RPMI7951 (cell line): ENCODE data around the gene NUSAP1. TPM values are rescaled to one million over a fixed set of nuclear protein-coding genes. Genes with fewer than 3 reads are reported as not detected.
"Not testable (repeated sequence)": the region's sequence is repeated elsewhere in the genome, so short reads cannot be mapped to it uniquely, and the experiment has no call there.

ENCODE experiments used
- DNase-seq: peaks from one replicate; pipeline ENCODE4 v3.0.0-alpha.2; 2012; ENCODE audit warnings: low read depth
- total RNA-seq: library from RNA; depleted of rRNA; stranded (reverse); fragments of >200 nt; shearing (Covaris generic); gene quantifications from 2 replicates; pipeline ENCODE4 v1.2.3, GENCODE V29; 2014; rRNA removed

NUSAP1 gene
- total RNA-seq, 1 experiment from 2014 or later, result 426 TPM

GRCh38 chr15:41411031-41411430, 78.3 kb downstream of the NUSAP1 start:
- DNase-seq, result no peak

DNA sequence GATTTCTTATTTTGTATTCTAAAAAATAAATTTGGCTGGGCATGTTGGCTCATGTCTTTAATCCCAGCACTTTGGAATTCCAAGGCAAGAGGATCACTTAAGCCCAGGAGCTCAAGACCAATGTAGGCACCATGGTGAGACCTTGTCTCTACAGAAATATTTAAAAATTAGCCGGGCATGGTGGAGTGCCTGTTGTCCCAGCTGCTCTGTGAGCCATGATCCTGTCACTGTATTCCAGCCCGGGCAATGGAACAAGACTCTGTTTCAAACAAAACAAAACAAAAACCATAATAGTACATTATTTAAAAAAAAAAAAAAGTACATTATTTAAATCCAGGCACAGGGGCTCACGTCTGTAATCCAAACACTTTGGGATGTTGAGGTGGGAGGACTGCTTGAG, 78.8 kb downstream of the NUSAP1 start:
- no peak for DNase-seq

DNA sequence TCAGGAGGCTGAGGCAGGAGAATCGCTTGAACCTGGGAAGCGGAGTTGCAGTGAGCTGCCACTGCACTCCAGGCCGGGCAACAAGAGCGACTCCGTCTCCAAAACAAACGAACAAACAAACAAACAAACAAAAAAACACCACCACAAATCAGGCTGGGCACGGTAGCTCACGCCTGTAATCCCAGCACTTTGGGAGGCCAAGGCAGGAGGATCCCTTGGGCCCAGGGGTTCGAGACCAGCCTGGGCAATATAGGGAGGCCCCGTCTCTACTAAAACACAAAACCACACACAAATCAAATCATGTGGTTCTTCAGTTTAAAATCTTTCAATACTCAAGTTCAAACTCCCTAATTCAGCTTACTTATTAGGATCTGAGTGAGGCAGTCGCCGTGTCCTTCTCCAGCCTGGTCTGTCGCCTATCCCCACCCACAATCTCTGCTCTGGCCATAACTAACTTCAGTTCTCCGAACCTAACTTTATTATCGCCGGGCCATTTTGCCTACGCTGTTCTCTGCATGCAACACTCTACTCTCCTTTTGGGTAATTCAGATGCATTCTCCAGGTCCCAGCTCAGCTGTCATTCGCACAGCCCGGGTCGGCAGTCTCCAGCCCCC, 83.6 kb downstream of the NUSAP1 start:
- no peak for DNase-seq

DNA sequence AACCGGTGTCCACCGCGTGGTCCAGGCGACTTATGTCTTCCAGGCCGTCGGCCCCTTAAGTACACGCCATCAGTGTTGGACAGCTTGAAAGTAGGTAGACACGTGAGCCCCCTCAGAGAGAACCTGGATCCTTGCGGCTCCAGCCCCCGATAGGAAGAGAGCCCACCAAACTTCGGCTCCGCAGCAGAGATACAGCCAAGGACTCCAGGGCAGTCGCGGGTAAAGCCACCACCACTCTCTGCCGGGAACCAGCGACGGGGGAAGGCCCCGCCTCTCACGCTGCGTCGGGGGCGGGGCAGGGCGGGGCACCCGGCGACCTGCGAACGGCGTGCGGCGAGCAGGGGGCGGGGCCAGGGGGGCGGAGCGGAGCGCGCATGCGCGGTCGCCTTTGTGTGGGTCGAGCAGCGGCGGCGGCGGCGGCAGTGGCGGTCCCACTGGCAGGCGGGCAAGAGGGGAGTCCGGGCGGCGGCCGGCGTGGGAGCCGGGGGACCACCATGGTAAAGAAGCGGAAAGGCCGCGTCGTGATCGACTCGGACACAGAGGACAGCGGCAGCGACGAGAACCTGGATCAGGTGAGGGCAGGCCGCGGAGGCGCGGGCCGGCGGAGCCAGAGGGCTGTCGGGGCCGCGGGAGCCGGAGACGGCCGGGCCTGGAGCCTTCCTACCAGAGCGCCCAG, 84.2 kb downstream of the NUSAP1 start, which contains the start of gene RTF1:
Gene RTF1, plus strand, starts transcription at position 354 of the 676 bp plus-strand sequence. Its CDS starts 21 bp downstream, at position 375.
- DNase-seq, result peak; percentile 86

GRCh38 chr15:41417418-41418195, 84.9 kb downstream of the NUSAP1 start:
- peak; percentile 43 for DNase-seq

- no peak for DNase-seq
These were observed 91.4 kb downstream of the NUSAP1 start for GRCh38 chr15:41423979-41424659.

GRCh38 chr15:41424809-41425208, 92.1 kb downstream of the NUSAP1 start:
- DNase-seq, result no peak

- DNase-seq, result not testable (repeated sequence)
These were observed 93.2 kb downstream of the NUSAP1 start for GRCh38 chr15:41425907-41426306.

DNA sequence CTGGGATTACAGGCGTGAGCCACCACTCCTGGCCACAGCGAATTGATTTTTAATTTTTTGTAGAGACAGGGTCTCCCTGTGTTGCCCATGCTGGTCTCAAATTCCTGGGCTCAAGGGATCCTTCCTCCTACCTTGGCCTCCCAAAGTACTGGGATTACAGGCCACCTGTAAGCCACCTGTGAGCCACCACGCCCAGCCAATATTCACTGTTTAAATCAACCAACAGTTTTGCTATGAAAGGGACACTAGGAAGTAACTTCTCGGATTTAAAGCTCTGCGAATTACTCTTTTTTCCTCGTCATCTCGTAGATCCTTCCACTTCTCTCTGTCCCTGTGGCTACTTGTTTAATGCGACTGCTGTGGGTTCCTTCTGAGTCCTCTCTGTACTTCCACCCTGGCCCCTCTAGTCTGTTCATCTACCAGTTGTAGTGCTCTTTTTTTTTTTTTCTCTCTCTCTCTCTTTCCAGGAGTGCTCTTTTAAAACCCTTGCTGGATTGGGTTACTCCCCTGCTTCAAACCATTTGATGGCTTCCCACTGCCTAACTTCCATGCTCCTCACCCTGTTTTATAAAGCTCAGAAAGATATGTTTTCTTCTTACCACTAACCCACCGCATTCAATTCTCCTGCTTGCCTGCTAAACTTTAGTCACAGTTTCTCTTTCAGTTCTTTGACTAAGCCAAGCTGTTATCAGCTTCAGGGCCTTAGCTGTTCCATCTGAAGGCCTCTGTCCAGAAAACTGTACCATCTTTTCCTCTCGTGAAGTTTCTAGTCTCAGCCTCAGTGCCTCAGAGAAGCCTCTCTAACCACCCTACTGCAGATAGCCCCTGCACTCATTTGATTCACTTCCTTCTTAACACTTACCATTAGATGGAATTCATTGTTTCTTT, 96.6 kb downstream of the NUSAP1 start:
- no peak for DNase-seq

Other genes starting within 250 kb of the NUSAP1 start
- gene INO80, start 216.6 kb upstream of the NUSAP1 start, total RNA-seq, result 11.7 and 14.2 TPM in 2 replicates
- gene EXD1, start 102.1 kb upstream of the NUSAP1 start, total RNA-seq, result not detected in 2 replicates
- 87.7 and 92.7 TPM in 2 replicates for gene CHP1, start 101.6 kb upstream of the NUSAP1 start, total RNA-seq
- 64.2 and 92.3 TPM in 2 replicates for gene OIP5, start 290 bp upstream of the NUSAP1 start, total RNA-seq
- 27.4 and 28.9 TPM in 2 replicates for gene NDUFAF1, start 69.6 kb downstream of the NUSAP1 start, total RNA-seq
- gene RTF1, start 84.2 kb downstream of the NUSAP1 start, total RNA-seq, result 24.1 and 25.1 TPM in 2 replicates
- gene ITPKA, start 161.0 kb downstream of the NUSAP1 start, total RNA-seq, result 9.2 and 13.2 TPM in 2 replicates
- gene LTK, start 180.9 kb downstream of the NUSAP1 start, total RNA-seq, result 2.9 and 3.1 TPM in 2 replicates
- gene RPAP1, start 211.4 kb downstream of the NUSAP1 start, total RNA-seq, result 23.8 and 41.9 TPM in 2 replicates
- gene TYRO3, start 226.3 kb downstream of the NUSAP1 start, total RNA-seq, result 8.6 and 13.8 TPM in 2 replicates